ENCODE measurements around the gene E2F3. TPM values are rescaled to one million over a fixed set of nuclear protein-coding genes. Genes with fewer than 3 reads are reported as not detected.

Gene E2F3
- total RNA-seq, 4 donors from 2014 or later = 3.5 to 5.1 (median 4.0) TPM

DNA sequence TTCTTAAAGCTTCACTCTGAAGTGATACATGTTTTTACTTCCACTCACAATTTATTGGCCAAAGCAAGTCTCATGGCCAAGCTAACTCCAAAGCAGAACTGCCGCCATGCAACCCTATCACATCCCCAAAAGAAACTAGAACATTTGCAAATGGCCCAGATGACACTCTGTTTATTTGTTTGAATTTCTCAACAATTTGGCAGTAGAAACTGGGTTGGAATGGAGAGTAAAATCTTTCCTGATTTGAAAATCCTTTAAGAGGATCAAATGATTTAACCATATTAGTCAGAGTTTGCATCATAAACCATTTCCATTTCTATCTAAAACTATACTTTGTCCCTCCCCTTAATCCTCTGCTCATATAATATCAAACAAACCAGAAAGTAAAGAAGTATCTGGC lies 39.1 kb upstream of the E2F3 start:
- TF ChIP-seq EP300 (IDR thresholded peaks at IDR 0.05) (no peak), POLR2A (IDR thresholded peaks at IDR 0.05) (no peak)
- TF ChIP-seq, protein P1, sequence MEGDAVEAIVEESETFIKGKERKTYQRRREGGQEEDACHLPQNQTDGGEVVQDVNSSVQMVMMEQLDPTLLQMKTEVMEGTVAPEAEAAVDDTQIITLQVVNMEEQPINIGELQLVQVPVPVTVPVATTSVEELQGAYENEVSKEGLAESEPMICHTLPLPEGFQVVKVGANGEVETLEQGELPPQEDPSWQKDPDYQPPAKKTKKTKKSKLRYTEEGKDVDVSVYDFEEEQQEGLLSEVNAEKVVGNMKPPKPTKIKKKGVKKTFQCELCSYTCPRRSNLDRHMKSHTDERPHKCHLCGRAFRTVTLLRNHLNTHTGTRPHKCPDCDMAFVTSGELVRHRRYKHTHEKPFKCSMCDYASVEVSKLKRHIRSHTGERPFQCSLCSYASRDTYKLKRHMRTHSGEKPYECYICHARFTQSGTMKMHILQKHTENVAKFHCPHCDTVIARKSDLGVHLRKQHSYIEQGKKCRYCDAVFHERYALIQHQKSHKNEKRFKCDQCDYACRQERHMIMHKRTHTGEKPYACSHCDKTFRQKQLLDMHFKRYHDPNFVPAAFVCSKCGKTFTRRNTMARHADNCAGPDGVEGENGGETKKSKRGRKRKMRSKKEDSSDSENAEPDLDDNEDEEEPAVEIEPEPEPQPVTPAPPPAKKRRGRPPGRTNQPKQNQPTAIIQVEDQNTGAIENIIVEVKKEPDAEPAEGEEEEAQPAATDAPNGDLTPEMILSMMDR (IDR thresholded peaks at IDR 0.05) = no peak
- 90 to 98% methylated on average over 1 of the region's 1 CpG for WGBS, 2 donors
- Histone ChIP-seq H3K36me3 (no peaks in the 10 kb centered on the region), H3K4me3 (no peak overlapping the region), H3K27ac (no peak overlapping the region), H3K9me3 (peaks cover 0 to 6% (median 0%) of the 10 kb centered on the region in 4 donors), H3K4me1 (no peaks in the 10 kb centered on the region), H3K27me3 (no peaks in the 10 kb centered on the region)
- no peak for DNase-seq (ENCODE audit: low spot score in 2 of 2)

DNA sequence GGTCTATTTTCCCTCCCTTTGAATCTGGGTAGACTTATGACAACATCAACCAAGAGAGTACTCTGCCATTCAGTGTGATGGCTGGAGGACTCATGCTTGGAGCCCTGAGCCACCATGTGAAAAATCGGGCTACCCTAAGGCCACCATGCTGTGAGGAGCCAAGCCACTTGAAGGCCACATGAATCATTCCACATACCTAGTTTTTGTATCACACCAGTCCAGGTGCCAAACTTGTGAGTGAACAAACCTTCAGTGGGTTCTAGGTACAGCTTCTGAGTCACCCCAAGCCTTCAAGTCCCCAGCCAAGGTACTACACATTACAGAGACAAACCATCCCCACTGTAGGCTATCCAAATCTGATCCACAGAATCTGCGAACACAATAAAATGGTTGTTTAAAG lies 37.4 kb upstream of the E2F3 start:
- 93 to 97% methylated on average over 2 of the region's 2 CpGs for WGBS, 2 donors
- Histone ChIP-seq H3K27me3 (no peaks in the 10 kb centered on the region), H3K4me1 (no peaks in the 10 kb centered on the region), H3K4me3 (no peak overlapping the region), H3K27ac (no peak overlapping the region), H3K36me3 (no peaks in the 10 kb centered on the region), H3K9me3 (peaks cover 0 to 6% (median 0%) of the 10 kb centered on the region in 4 donors)
- TF ChIP-seq EP300 (IDR thresholded peaks at IDR 0.05) (no peak), POLR2A (IDR thresholded peaks at IDR 0.05) (no peak)
- TF ChIP-seq, protein P1 (IDR thresholded peaks at IDR 0.05) = no peak
- no peak for DNase-seq (ENCODE audit: low spot score in 2 of 2)

DNA sequence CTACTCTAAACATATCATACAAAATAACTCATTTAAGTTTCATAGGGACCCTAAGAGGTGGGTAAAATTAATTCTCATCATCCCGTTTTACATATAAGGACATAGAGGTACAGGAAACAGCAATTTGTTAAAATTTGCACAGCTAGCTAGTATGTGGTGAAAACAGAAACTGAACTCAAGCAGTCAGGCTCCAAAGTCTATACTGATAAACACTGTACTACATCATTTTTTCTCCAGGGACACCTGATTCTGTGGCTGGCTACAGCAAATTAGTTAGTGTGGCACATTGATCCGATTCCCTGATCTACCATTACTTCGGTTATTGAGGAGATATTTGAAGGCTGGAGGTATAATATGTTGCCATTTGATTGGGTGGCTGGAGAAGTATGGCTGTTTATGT lies 36.2 kb upstream of the E2F3 start:
- Histone ChIP-seq H3K4me1 (no peaks in the 10 kb centered on the region), H3K27me3 (no peaks in the 10 kb centered on the region), H3K36me3 (no peaks in the 10 kb centered on the region), H3K4me3 (no peak overlapping the region), H3K27ac (no peak overlapping the region), H3K9me3 (peaks cover 0 to 6% (median 0%) of the 10 kb centered on the region in 4 donors)
- no peak for DNase-seq (ENCODE audit: low spot score in 2 of 2)
- WGBS, 2 donors = 84 to 86% methylated on average over 3 of the region's 3 CpGs
- TF ChIP-seq EP300 (IDR thresholded peaks at IDR 0.05) (no peak), POLR2A (IDR thresholded peaks at IDR 0.05) (no peak)
- TF ChIP-seq, protein P1 (IDR thresholded peaks at IDR 0.05) = no peak

DNA sequence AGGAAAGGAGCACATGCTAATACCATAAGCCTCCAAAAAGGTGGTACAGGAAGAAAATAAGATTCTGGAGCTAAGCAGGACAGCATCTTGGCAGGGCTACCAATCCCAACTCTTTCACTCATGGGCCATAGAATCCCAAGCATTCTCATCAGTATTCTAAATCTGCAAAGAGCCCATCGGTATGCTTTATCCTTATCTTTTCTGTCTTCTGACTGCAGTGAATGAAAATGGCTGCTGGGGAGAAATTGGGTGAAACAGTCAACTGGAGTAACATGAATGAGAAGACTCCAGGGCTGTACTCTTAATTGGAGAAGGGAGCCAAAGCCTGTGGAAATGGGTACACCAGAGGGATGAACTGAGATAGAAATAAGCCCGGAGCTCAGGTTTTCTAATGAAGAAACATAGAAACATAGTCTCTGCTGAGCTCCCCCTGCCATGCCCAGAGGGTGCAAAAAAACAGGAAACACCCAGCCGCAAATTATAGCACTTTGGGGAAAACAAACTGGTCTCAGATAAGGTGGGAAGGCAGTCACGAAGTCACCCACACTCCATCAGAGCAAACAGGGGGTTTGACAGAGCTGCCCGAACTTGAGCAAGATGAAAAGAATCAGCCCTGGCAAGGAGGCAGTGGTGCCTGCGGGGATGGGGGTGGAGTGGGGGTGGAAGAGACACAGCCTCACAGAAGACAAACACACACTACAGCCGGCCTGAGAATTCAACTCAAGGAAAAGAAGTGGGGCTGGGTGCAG lies 35.4 kb upstream of the E2F3 start:
- 39 to 53% methylated on average over 7 of the region's 7 CpGs for WGBS, 2 donors
- Histone ChIP-seq H3K4me1 (no peaks in the 10 kb centered on the region), H3K9me3 (no peaks in the 10 kb centered on the region), H3K4me3 (no peak overlapping the region), H3K36me3 (no peaks in the 10 kb centered on the region), H3K27me3 (no peaks in the 10 kb centered on the region), H3K27ac (no peak overlapping the region)
- no peak for TF ChIP-seq EP300 (IDR thresholded peaks at IDR 0.05)
- TF ChIP-seq, protein P1 (IDR thresholded peaks at IDR 0.05) = no peak
- TF ChIP-seq POLR2A (IDR thresholded peaks at IDR 0.05) = no peak
- DNase-seq (ENCODE audit: low spot score in 2 of 2) = no peak

DNA sequence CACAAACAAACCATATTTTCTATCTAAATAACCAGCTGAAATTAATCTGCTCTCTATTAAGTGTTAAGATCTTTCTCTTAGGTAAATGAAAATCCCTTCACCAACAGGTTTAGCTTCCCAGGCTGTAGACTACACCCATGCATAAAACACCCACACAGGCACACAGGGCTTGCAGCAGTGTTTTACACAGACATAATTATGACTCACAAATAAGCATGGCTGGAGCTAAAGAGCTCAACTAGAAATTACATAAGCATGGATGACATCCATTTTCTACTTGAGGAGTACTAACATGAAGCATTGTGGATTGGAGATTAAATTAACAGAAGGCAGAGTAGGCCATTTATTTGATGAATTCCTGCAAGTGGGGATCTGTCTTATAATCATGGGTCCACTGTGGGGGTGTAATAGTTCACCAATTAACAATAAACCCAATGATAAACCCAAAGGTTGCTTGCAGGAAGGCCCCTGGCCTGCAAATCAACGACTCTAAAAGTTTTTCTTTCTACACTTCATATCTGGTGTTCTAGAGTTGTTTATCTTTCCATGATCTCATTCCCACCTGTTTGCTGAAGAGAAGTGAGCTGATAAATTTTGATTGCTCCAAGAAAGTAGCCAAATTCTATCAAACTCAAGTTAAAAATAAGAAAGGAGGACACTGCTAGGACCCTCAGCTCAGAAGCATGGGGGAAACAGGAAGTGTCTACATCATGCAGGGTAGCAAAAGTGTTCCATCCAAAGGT lies 33.8 kb upstream of the E2F3 start:
- H3K4me1 ChIP-seq = no peaks in the 10 kb centered on the region
- H3K36me3 ChIP-seq = no peaks in the 10 kb centered on the region

More for the DNA sequence above, 33.8 kb upstream of the E2F3 start:
- H3K27me3 ChIP-seq = no peaks in the 10 kb centered on the region
- TF ChIP-seq, protein P1 (IDR thresholded peaks at IDR 0.05) = no peak
- no peak for TF ChIP-seq EP300 (IDR thresholded peaks at IDR 0.05)
- no peak for TF ChIP-seq POLR2A (IDR thresholded peaks at IDR 0.05)
- no peaks in the 10 kb centered on the region for H3K9me3 ChIP-seq
- 44 to 50% methylated on average over 1 of the region's 1 CpG for WGBS, 2 donors
- no peak overlapping the region for H3K27ac ChIP-seq
- H3K4me3 ChIP-seq = no peak overlapping the region
- DNase-seq (ENCODE audit: low spot score in 2 of 2) = no peak
